Neural cell (in vitro differentiated cells): ENCODE measurements around the gene PLBD2.

ENCODE experiments used
- EP300 ChIP-seq: fragments of 450-650 bp; conservative IDR thresholded peaks from 2 replicates; pipeline ENCODE4 v1.6.1; 2014; ENCODE audit warnings: antibody characterized with exemption, mild to moderate bottlenecking, moderate library complexity; ENCODE audit not compliant: poor library complexity, severe bottlenecking
- EZH2 ChIP-seq: fragments of 200-600, 300-800 bp; shearing (Covaris generic), sonication (generic); IDR thresholded peaks from 2 replicates; pipeline ENCODE4 v1.6.1; 2014; ENCODE audit warnings: antibody characterized with exemption, low read length, borderline replicate concordance, mild to moderate bottlenecking; ENCODE audit not compliant: insufficient read depth, poor library complexity, severe bottlenecking
- POLR2AphosphoS5 ChIP-seq: IDR thresholded peaks from 2 replicates; pipeline ENCODE4 v1.6.1; 2012
- RAD21 ChIP-seq: fragments of 450-650 bp; conservative IDR thresholded peaks from 2 replicates; pipeline ENCODE4 v1.6.1; 2014; ENCODE audit warnings: antibody characterized with exemption, mild to moderate bottlenecking, moderate library complexity
- REST ChIP-seq: IDR thresholded peaks from 2 replicates; pipeline ENCODE4 v1.6.1; 2012; ENCODE audit warnings: borderline replicate concordance
- TAF1 ChIP-seq: IDR thresholded peaks from 2 replicates; pipeline ENCODE4 v1.6.1; 2012; ENCODE audit warnings: low read depth
- TF ChIP-seq, protein P1 (sequence below): fragments of 450-650 bp; IDR thresholded peaks from 2 replicates; pipeline ENCODE4 v1.5.1; 2014; ENCODE audit warnings: antibody characterized with exemption, mild to moderate bottlenecking, moderate library complexity; ENCODE audit not compliant: poor library complexity, severe bottlenecking

DNA sequence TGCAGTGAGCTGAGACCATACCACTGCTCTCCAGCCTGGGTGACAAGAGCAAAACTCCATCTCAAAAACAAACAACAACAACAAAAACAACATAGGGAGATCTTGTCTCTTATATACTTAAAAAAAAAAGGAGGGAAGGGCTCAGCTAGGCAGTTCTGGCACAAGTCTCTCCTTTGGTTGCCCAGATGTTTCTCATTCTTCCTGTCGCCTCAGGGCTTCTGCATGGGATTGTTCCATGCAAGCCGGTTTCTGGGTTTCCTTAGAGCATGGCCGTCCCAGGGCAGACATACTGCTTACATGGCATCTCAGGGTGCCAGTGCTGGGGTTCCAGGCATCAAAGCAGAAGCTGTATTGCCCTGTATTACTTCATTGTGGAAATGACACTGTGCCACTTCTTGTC lies 18.3 kb upstream of the PLBD2 start:
- TF ChIP-seq EZH2 (no peak), TAF1 (no peak), EP300 (no peak), RAD21 (no peak), POLR2AphosphoS5 (no peak), REST (no peak)
- TF ChIP-seq, protein P1, sequence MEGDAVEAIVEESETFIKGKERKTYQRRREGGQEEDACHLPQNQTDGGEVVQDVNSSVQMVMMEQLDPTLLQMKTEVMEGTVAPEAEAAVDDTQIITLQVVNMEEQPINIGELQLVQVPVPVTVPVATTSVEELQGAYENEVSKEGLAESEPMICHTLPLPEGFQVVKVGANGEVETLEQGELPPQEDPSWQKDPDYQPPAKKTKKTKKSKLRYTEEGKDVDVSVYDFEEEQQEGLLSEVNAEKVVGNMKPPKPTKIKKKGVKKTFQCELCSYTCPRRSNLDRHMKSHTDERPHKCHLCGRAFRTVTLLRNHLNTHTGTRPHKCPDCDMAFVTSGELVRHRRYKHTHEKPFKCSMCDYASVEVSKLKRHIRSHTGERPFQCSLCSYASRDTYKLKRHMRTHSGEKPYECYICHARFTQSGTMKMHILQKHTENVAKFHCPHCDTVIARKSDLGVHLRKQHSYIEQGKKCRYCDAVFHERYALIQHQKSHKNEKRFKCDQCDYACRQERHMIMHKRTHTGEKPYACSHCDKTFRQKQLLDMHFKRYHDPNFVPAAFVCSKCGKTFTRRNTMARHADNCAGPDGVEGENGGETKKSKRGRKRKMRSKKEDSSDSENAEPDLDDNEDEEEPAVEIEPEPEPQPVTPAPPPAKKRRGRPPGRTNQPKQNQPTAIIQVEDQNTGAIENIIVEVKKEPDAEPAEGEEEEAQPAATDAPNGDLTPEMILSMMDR = no peak
